A549 treated with dexamethasone at 1 μM for 4 hours (cell line): ENCODE data around the gene PFKFB1. TPM values are rescaled to one million over a fixed set of nuclear protein-coding genes. Genes with fewer than 3 reads are reported as not detected.

Experiments used
- total RNA-seq: library from RNA; stranded (reverse); fragments of 200-300 nt; extraction: Qiagen RNA extraction; gene quantifications from 5 replicates; pipeline ENCODE4 v1.2.3, GENCODE V29; 2022

Gene PFKFB1
- total RNA-seq = 0.07 to 0.15 TPM (median 0.10 TPM) in 3 of 5 replicates, not detected in the others

DNA sequence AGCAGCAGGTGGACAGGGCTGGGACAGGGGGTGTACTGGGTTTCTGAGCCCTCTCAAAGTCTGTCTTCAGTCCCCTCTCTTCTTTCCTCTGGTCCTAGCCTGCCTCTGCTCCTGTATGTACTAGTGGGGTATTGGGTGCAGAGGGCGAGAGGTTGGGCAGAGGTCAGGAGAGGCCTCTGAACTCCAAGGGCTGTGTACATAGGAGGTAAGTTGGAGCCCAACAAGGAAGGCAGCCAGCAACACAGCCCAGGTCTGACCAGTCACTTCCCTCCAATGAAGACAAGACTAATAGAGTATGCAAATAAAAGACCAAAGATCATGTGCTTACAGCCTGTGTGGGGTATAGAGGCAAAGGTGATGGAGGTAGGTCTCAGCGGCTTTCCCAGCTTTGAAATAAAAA lies at the start of gene PFKFB1:
Gene PFKFB1, minus strand, starts transcription at position 90 of the 400 bp plus-strand sequence. CDS start 181 bp downstream, outside the sequence.

GRCh38 chrX:55030271-55031205 lies 36.5 kb upstream of the PFKFB1 start, which contains the start of gene ALAS2:
ALAS2 (minus strand) TSS chrX:55030977; CDS start chrX:55026000, 4,977 bp downstream.

GRCh38 chrX:54999717-55000598 lies 6.0 kb upstream of the PFKFB1 start, which contains the start of gene APEX2:
APEX2 (plus strand) TSS chrX:55000363; CDS start chrX:55000423, 60 bp downstream.

DNA sequence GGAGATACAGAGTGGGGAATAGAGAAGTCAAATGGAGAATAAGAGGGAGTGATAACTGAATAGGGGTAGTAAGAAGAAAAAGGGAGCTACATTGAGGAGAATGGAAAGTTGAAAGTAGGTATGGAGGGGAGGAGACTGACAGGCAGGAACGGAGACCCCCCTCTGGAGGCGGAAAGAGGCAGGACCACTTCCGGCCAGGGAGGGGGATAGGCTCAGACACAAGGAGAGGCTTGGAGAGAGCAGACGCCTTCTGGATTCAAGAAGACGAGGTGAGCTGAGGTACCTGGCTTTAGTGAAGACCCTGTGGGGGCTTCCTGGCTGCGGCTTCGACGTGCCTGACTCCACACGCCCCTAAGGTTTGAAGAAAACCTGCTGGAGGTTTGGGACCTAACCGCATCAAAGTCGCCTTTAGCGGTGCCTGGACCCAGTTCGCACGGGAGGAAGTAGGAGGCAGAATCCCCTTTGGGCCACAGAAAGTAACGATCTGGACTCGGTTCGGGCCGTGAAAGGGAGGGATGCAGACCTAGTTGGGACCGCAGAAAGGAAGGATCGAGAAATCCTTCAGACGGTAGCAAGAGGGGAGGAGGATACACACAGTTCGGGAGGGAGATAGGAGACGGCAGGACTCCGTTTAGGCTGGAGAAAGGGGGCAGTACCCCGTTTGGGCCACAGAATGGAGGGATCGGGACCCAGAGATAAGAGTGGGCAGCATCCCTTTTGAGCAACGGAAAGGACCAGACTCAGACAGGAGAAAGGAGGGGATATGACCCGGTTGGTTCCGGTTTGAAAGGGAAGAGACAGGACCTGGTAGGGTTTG lies 73.2 kb downstream of the PFKFB1 start, which contains the start of gene TRO:
Gene TRO, plus strand, starts transcription at position 215 of the 817 bp plus-strand sequence. CDS start 1,423 bp downstream, outside the sequence.

Other genes with a start within 250 kb of the PFKFB1 start
- 0.01 TPM in 1 of 5 replicates, not detected in the others for gene ITIH6, start 195.9 kb downstream of the PFKFB1 start, total RNA-seq
- gene MAGED2, start 186.4 kb downstream of the PFKFB1 start, total RNA-seq = 70.7 to 84.9 TPM (median 79.1 TPM) in 5 replicates
- gene TRO, start 73.4 kb downstream of the PFKFB1 start, total RNA-seq = 0.54 to 0.87 TPM (median 0.71 TPM) in 5 replicates
- gene APEX2, start 6.2 kb upstream of the PFKFB1 start, total RNA-seq = 23.6 to 30.7 TPM (median 29.1 TPM) in 5 replicates
- gene ALAS2, start 36.8 kb upstream of the PFKFB1 start, total RNA-seq = not detected in 5 replicates
- not detected in 5 replicates for gene PAGE2B, start 80.8 kb upstream of the PFKFB1 start, total RNA-seq
- not detected in 5 replicates for gene PAGE2, start 94.8 kb upstream of the PFKFB1 start, total RNA-seq
- not detected in 5 replicates for gene PAGE5, start 226.2 kb upstream of the PFKFB1 start, total RNA-seq